Tibial artery (tissue), 4 donors: Measurements from ENCODE around the gene GRAMD2B.
A peak's percentile ranks its signal among the peaks of the same experiment; 100 is the strongest.

Source experiments
- DNase-seq, 2 donors: peaks; one replicate each; pipeline ENCODE4 v3.0.0-alpha.2; 2019
- H3K27ac ChIP-seq, 2 donors: fragments of 200-600 bp; sonication (generic) in 1 of 2; 1 replicate in 1 of 2; 2 replicates in 1 of 2; pipeline ENCODE4 v1.5.1; 2018 to 2019; ENCODE audit warnings: mild to moderate bottlenecking in 1 of 2
- H3K27me3 ChIP-seq, 2 donors: fragments of 200-600 bp; sonication (generic) in 1 of 2; one replicate each; pipeline versions ENCODE4 v1.5.1 to v1.6.0; 2016 to 2019
- H3K36me3 ChIP-seq, 3 donors: fragments of 200-600 bp; sonication (generic) in 2 of 3; one replicate each; pipeline ENCODE4 v1.5.1; 2016 to 2019; ENCODE audit warnings: mild to moderate bottlenecking in 2 of 3
- H3K4me1 ChIP-seq, 4 donors: fragments of 200-600 bp; sonication (generic) in 2 of 4; 1 replicate in 3 of 4; 2 replicates in 1 of 4; pipeline ENCODE4 v1.5.1; 2016 to 2019
- H3K4me3 ChIP-seq, 2 donors: fragments of 200-600 bp; sonication (generic) in 1 of 2; 1 replicate in 1 of 2; 2 replicates in 1 of 2; pipeline ENCODE4 v1.5.1; 2018 to 2019; ENCODE audit warnings: mild to moderate bottlenecking in 2 of 2
- H3K9me3 ChIP-seq, 3 donors: fragments of 200-600 bp; sonication (generic) in 1 of 3; one replicate each; pipeline ENCODE4 v1.5.1; 2016 to 2019
- intact Hi-C: fragments of 100-400 bp; cut with DNase I; formaldehyde crosslinking; loops from one replicate; pipeline ENCODE4 v1.15.0; 2023; ENCODE audit warnings: low total_unique reads
- TF ChIP-seq, protein P1 (sequence below), 2 experiments: fragments of 200-600 bp in 1 of 2; fragments of 450-650 bp in 1 of 2; IDR thresholded peaks; one replicate each; pipeline ENCODE4 v1.5.1; 2017 to 2019; ENCODE audit warnings: antibody characterized with exemption in 2 of 2, mild to moderate bottlenecking in 1 of 2, moderate library complexity in 1 of 2

The GRAMD2B gene

GRCh38 chr5:126456217-126456820 is 33.1 kb downstream of the GRAMD2B start:
- Histone ChIP-seq H3K27ac (no peak overlapping the region), H3K4me3 (no peak overlapping the region), H3K9me3 (no peaks in the 10 kb centered on the region), H3K4me1 (peaks cover 0 to 33% (median 17%) of the 10 kb centered on the region in 4 donors), H3K36me3 (peaks cover 4 to 30% (median 20%) of the 10 kb centered on the region in 3 donors), H3K27me3 (no peaks in the 10 kb centered on the region)
- DNase-seq: no peak
- intact Hi-C loops: no loop called here
- TF ChIP-seq, protein P1, sequence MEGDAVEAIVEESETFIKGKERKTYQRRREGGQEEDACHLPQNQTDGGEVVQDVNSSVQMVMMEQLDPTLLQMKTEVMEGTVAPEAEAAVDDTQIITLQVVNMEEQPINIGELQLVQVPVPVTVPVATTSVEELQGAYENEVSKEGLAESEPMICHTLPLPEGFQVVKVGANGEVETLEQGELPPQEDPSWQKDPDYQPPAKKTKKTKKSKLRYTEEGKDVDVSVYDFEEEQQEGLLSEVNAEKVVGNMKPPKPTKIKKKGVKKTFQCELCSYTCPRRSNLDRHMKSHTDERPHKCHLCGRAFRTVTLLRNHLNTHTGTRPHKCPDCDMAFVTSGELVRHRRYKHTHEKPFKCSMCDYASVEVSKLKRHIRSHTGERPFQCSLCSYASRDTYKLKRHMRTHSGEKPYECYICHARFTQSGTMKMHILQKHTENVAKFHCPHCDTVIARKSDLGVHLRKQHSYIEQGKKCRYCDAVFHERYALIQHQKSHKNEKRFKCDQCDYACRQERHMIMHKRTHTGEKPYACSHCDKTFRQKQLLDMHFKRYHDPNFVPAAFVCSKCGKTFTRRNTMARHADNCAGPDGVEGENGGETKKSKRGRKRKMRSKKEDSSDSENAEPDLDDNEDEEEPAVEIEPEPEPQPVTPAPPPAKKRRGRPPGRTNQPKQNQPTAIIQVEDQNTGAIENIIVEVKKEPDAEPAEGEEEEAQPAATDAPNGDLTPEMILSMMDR (IDR thresholded peaks at IDR 0.05): no peak

DNA sequence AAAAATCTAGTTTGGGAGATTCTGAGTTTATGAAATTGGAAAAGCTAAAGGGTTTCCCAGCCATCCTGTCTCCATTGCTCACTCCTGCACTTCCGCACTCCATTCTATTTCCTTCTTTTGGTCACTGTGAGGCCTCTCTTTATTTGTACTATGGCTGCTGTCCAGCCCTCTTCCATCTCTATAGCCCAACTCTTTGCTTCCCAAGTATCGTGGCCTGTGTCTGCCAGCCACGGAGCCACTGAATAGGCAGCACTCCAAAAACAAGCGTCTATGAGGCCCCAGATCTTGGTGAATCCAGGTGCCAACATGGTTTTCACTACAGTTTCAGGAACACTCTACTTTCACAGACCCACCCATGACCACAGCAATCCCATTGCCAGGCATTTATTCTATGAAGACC is 37.2 kb downstream of the GRAMD2B start:
- intact Hi-C loops: no loop called here
- Histone ChIP-seq H3K4me3 (no peak overlapping the region), H3K27me3 (no peaks in the 10 kb centered on the region), H3K27ac (no peak overlapping the region), H3K4me1 (peaks cover 0 to 22% (median 11%) of the 10 kb centered on the region in 4 donors), H3K9me3 (no peaks in the 10 kb centered on the region), H3K36me3 (peaks cover 0 to 41% (median 26%) of the 10 kb centered on the region in 3 donors)
- TF ChIP-seq, protein P1 (IDR thresholded peaks at IDR 0.05): no peak
- DNase-seq: no peak

DNA sequence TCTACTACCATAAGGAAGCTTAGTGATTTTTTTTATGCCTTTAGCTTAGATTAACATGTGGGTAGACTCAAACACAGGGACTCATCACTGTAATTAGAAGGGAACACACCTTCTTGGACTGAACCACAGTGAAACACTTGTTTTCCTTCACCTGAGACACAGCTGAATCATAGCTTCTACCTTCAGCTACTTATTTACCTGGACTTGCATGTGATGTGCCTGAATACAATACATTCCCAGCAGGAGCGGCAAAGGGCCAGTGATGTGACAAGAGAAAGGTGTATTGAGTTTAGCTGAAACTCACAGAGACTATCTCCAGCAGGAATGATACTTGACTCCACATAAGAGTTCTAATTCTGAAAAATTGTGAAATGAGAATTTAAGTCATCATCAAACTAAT is 37.8 kb downstream of the GRAMD2B start:
- no peak overlapping the region for H3K27ac ChIP-seq
- peaks cover 0 to 22% (median 11%) of the 10 kb centered on the region in 4 donors for H3K4me1 ChIP-seq
- H3K27me3 ChIP-seq: no peaks in the 10 kb centered on the region
- no peak for DNase-seq
- H3K36me3 ChIP-seq: peaks cover 1 to 45% (median 31%) of the 10 kb centered on the region in 3 donors
- intact Hi-C loops: no loop called here
- H3K4me3 ChIP-seq: no peak overlapping the region
- TF ChIP-seq, protein P1 (IDR thresholded peaks at IDR 0.05): no peak
- no peaks in the 10 kb centered on the region for H3K9me3 ChIP-seq

GRCh38 chr5:126461838-126462237 is 38.6 kb downstream of the GRAMD2B start:
- DNase-seq: no peak
- Histone ChIP-seq H3K27ac (peak overlapping the region; percentile 11 to 43), H3K27me3 (no peaks in the 10 kb centered on the region), H3K4me3 (no peak overlapping the region), H3K36me3 (peaks cover 10 to 48% (median 39%) of the 10 kb centered on the region in 3 donors), H3K9me3 (no peaks in the 10 kb centered on the region), H3K4me1 (peaks cover 0 to 22% (median 11%) of the 10 kb centered on the region in 4 donors)
- TF ChIP-seq, protein P1 (IDR thresholded peaks at IDR 0.05): no peak
- intact Hi-C loops: no loop called here

- intact Hi-C loops: no loop called here
- DNase-seq: no peak
- Histone ChIP-seq H3K27me3 (no peaks in the 10 kb centered on the region), H3K27ac (peak overlapping the region; percentile 11 to 43), H3K4me1 (peaks cover 0 to 22% (median 11%) of the 10 kb centered on the region in 4 donors), H3K9me3 (no peaks in the 10 kb centered on the region), H3K4me3 (no peak overlapping the region), H3K36me3 (peaks cover 12 to 46% (median 39%) of the 10 kb centered on the region in 3 donors)
- TF ChIP-seq, protein P1 (IDR thresholded peaks at IDR 0.05): no peak
Observed at GRCh38 chr5:126462239-126463014, 39.2 kb downstream of the GRAMD2B start.
